Measurements from ENCODE around the gene FIBP. TPM values are rescaled to one million over a fixed set of nuclear protein-coding genes. Genes with fewer than 3 reads are reported as not detected.

The FIBP gene
- total and polyA plus RNA-seq, 7 donors, result 27.7 to 73.9 (median 37.4) TPM

- H3K4me3 ChIP-seq, result peak overlapping the region; percentile 100
Measured at GRCh38 chr11:65917077-65917433, 28.8 kb upstream of the FIBP start.

GRCh38 chr11:65916391-65916790, 28.1 kb upstream of the FIBP start:
- H3K27ac ChIP-seq, result peak overlapping the region; percentile 99
- H3K36me3 ChIP-seq (ENCODE audit: insufficient read depth in 1 of 2, low read depth in 1 of 2), result peaks cover 0 to 16% of the 10 kb centered on the region in 2 donors
- peak overlapping the region; percentile 100 for H3K4me3 ChIP-seq
- WGBS, 3 donors, result 62 to 72% (median 72%) methylated on average over 7 of the region's 7 CpGs
- no peaks in the 10 kb centered on the region for H3K9me3 ChIP-seq
- TF ChIP-seq CTCF (IDR thresholded peaks at IDR 0.05), result no peak
- ATAC-seq, result no peak
- H3K4me1 ChIP-seq, result peaks cover 58% of the 10 kb centered on the region
- intact Hi-C loops (cut with DNase I), result loop anchor here in 1 of 2 donors (2.0 kb wide), 1 partner anchor 26 kb away; the partner anchor contains the start of gene CCDC85B
- peaks cover 0 to 3% (median 0%) of the 10 kb centered on the region in 3 donors for H3K27me3 ChIP-seq (ENCODE audit: insufficient read depth in 3 of 3, low read length in 2 of 3)
- no peak for DNase-seq

More at GRCh38 chr11:65917077-65917433, 28.8 kb upstream of the FIBP start:
- Histone ChIP-seq H3K4me1 (peaks cover 51% of the 10 kb centered on the region), H3K36me3 (ENCODE audit: insufficient read depth in 1 of 2, low read depth in 1 of 2) (peaks cover 0 to 22% of the 10 kb centered on the region in 2 donors), H3K27me3 (ENCODE audit: insufficient read depth in 3 of 3, low read length in 2 of 3) (no peaks in the 10 kb centered on the region), H3K9me3 (no peaks in the 10 kb centered on the region), H3K27ac (peak overlapping the region; percentile 99)
- no peak for ATAC-seq
- TF ChIP-seq CTCF (IDR thresholded peaks at IDR 0.05), result no peak
- no peak for DNase-seq
- WGBS, 3 donors, result 85 to 90% (median 88%) methylated on average over 3 of the region's 3 CpGs
- intact Hi-C loops (cut with DNase I), result loop anchor here in 1 of 2 donors (2.0 kb wide), 1 partner anchor 26 kb away; the partner anchor contains the start of gene CCDC85B

- intact Hi-C loops (cut with DNase I), result loop anchor here in 1 of 2 donors (2.0 kb wide), 1 partner anchor 25 kb away; the partner anchor contains the start of gene CCDC85B
- TF ChIP-seq CTCF (IDR thresholded peaks at IDR 0.05), result no peak
- H3K9me3 ChIP-seq, result no peaks in the 10 kb centered on the region
- 6 to 14% (median 8%) methylated on average over 12 to 13 of the region's 13 CpGs for WGBS, 3 donors
- peak overlapping the region; percentile 99 for H3K27ac ChIP-seq
- H3K4me1 ChIP-seq, result peaks cover 58% of the 10 kb centered on the region
- H3K36me3 ChIP-seq (ENCODE audit: insufficient read depth in 1 of 2, low read depth in 1 of 2), result peaks cover 0 to 12% of the 10 kb centered on the region in 2 donors
- peak; percentile 92 to 96 for DNase-seq
- peaks cover 0 to 9% (median 0%) of the 10 kb centered on the region in 3 donors for H3K27me3 ChIP-seq (ENCODE audit: insufficient read depth in 3 of 3, low read length in 2 of 3)
- ATAC-seq, result peak; percentile 77 to 83 (median 78)
- H3K4me3 ChIP-seq, result peak overlapping the region; percentile 100
Measured at GRCh38 chr11:65915821-65916251, 27.6 kb upstream of the FIBP start.

- ATAC-seq (no peak), DNase-seq (no peak)
- Histone ChIP-seq H3K27ac (peak overlapping the region; percentile 99), H3K4me3 (peak overlapping the region; percentile 100), H3K27me3 (ENCODE audit: insufficient read depth in 3 of 3, low read length in 2 of 3) (peaks cover 0 to 13% (median 0%) of the 10 kb centered on the region in 3 donors), H3K36me3 (ENCODE audit: insufficient read depth in 1 of 2, low read depth in 1 of 2) (peaks cover 0 to 7% of the 10 kb centered on the region in 2 donors), H3K4me1 (peaks cover 53% of the 10 kb centered on the region), H3K9me3 (no peaks in the 10 kb centered on the region)
- intact Hi-C loops (cut with DNase I), result no loop called here
- 27 to 39% (median 34%) methylated on average over 10 of the region's 10 CpGs for WGBS, 3 donors
- no peak for TF ChIP-seq CTCF (IDR thresholded peaks at IDR 0.05)
Measured at GRCh38 chr11:65915101-65915820, 27.0 kb upstream of the FIBP start.

All from psoas muscle (tissue), 8 donors.